Measurements from ENCODE around the gene GLP2R. TPM values are rescaled to one million over a fixed set of nuclear protein-coding genes. Genes with fewer than 3 reads are reported as not detected.

Gene GLP2R
- total and polyA plus RNA-seq, 2 experiments from 2014 or later, result not detected

DNA sequence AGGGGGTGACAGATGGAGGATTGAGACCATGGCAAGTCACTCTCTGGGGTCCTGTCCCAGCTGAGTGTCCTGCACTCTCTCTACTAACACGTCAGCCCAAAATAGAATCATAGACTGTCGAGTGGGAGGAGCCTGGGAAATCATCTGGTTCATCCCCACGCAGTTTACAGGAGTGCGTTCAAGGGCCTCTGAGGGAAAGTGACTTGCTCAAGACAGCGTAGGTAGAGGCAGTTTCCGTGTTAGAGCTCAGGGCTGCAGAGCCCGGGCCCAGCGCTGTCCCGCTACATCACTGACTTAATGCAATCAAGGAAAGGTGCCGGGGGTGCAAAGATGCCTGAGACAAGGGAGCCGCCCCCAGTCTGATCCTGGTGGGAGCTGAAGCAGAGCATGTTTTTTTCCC lies 14.2 kb upstream of the GLP2R start (continued):
- TF ChIP-seq CTCF (conservative IDR thresholded peaks at IDR 0.05; ENCODE audit: low read depth in 2 of 2) (no peak), REST (IDR thresholded peaks at IDR 0.05; ENCODE audit: unreplicated experiment) (no peak), ETS1 (IDR thresholded peaks at IDR 0.05) (no peak), JUNB (IDR thresholded peaks at IDR 0.05; ENCODE audit: unreplicated experiment) (no peak), EZH2 (IDR thresholded peaks at IDR 0.05; ENCODE audit: low read depth, unreplicated experiment) (no peak), EZH2phosphoT487 (IDR thresholded peaks at IDR 0.05; ENCODE audit: unreplicated experiment) (no peak)

DNA sequence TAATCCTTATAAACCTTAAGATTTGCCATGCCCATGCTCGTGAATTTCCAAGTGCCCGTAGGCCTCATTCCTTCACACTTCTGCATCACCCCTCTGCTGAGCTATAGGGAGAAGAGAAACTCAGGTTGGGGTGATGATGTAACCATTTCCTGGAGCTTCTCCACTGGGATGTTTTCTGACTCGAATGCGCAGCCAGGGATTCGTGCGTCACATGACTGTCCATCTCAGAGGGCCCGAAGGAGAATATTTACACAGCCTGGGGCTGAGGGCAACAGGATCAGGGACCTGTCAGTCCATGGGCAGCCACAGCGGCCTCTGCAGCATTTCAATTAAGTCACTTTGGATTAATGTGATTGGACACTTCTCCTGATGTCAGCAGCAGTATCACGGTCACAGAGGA lies 12.6 kb upstream of the GLP2R start:
- H3K9me2 ChIP-seq (ENCODE audit: insufficient read depth), result no peaks in the 10 kb centered on the region
- no peaks in the 10 kb centered on the region for H3K79me2 ChIP-seq (replicated peaks; ENCODE audit: insufficient read depth)
- ATAC-seq, result no peak
- H3K27me3 ChIP-seq (ENCODE audit: insufficient read depth), result no peaks in the 10 kb centered on the region
- H3K4me2 ChIP-seq, result no peak overlapping the region
- H3K36me3 Mint-ChIP-seq (ENCODE audit: low read depth), result no peaks in the 10 kb centered on the region
- H3K27ac ChIP-seq (ENCODE audit: low read depth), result no peak overlapping the region
- H3K4me3 Mint-ChIP-seq, result no peak overlapping the region
- no peaks in the 10 kb centered on the region; the same call in 1 of the 2 replicates for H3K4me1 ChIP-seq (ENCODE audit: insufficient read depth)
- no peak overlapping the region for H3K27ac Mint-ChIP-seq
- H3K36me3 ChIP-seq (ENCODE audit: insufficient read depth), result no peaks in the 10 kb centered on the region
- H3K9me3 Mint-ChIP-seq, result peaks cover 4% of the 10 kb centered on the region
- no peak overlapping the region for H3K4me3 ChIP-seq
- peaks cover 6% of the 10 kb centered on the region for H3K27me3 Mint-ChIP-seq (ENCODE audit: insufficient read depth, low read depth, poor library complexity)
- TF ChIP-seq REST (IDR thresholded peaks at IDR 0.05; ENCODE audit: unreplicated experiment) (no peak), ETS1 (IDR thresholded peaks at IDR 0.05) (no peak), ZNF331 (CRISPR knock-in tag; IDR thresholded peaks at IDR 0.05; ENCODE audit: low read depth) (no peak), CREB1 (CRISPR knock-in tag; IDR thresholded peaks at IDR 0.05; ENCODE audit: low read depth) (no peak), EZH2 (IDR thresholded peaks at IDR 0.05; ENCODE audit: low read depth, unreplicated experiment) (no peak), EZH2phosphoT487 (IDR thresholded peaks at IDR 0.05; ENCODE audit: unreplicated experiment) (no peak), CTCF (conservative IDR thresholded peaks at IDR 0.05; ENCODE audit: low read depth in 2 of 2) (no peak)
- peaks cover 3% of the 10 kb centered on the region for H3K4me1 Mint-ChIP-seq
- no peaks in the 10 kb centered on the region for H4K20me1 ChIP-seq (replicated peaks; ENCODE audit: insufficient read depth)
- DNase-seq (ENCODE audit: low spot score), result no peak
- H2AFZ ChIP-seq, result no peak overlapping the region
- H3F3A ChIP-seq (replicated peaks; ENCODE audit: low read depth), result no peaks in the 10 kb centered on the region
